DMS79 treated with DMSO at 0.1 percent for 48 hours (cell line): ENCODE measurements around the gene KCNJ5.
A peak's percentile ranks its signal among the peaks of the same experiment; 100 is the strongest.

Experiments
- DNase-seq: peaks from one replicate; lab custom pipeline; 2025; lab: John Stamatoyannopoulos, UW

The KCNJ5 gene

DNA sequence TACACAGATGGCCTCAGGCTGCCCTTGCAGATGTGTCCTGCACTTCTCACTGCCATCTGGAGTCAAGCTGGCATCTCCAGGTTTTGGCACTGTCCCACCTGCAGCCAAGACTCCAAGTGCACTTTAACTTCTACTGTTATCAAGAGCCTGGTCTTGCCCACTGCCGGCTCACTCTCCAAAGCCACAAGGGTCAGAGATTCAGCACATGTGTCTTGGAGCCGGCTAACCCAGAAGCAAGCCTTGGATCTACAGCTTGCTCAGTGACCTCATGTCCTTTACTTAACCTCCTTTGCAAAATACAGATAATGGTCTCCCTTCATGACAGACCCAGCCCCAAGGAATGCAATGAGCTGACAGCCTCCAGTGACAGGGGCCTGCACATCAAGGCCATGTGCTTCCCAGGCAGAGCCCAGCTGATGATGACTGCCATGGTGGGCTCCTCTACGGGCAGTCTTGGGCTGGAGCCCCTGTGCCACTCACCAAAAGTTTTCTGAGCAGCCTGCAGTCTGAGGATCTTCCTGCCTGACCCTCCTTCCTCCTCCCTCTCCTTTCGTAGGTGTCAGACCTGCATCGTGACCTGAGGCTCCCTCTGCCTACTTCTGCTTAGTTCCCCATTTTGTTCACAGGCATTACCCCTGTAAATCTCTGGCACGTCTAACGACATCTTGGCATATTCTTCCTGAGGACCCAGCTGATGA, 42.5 kb downstream of the KCNJ5 start:
- DNase-seq = peak; percentile 16

DNA sequence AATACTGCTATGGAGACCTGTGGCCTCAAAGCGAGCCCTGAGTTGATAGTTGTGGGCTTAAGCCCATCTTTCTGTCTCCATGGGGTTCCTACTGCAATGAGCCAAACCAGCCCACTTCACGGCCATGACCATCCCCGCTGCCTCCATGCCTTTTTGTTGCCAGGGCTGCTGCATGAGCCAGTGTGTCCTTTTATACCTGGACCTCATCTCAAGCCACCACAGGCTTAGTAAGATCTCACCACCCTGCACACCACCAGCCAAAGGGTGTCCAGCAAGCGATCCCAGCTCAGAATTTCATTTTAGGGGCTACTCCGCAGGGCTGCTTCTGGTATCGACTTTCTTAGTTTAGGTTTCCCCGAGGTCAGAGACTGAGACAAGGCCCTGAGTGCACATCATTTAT, 43.2 kb downstream of the KCNJ5 start:
- DNase-seq = no peak

DNA sequence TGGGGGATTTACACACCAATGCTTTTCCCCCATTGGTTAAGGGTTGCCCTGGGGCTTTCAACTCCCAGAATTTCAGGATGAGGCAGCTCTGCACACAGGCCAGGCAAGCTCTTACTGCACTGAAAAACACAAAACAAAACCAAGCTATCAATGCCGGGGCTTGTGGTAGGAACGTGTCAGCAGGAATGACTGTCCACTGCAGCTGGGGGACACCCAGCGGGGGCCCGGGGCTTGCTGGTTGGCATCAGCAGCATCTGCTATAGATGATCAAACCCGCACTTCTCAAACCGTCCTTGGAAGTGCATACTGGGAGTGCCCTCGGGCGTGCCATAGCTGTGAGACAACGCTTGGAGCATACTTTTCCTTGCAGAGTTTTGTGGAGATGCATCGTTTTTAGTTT, 43.8 kb downstream of the KCNJ5 start:
- no peak for DNase-seq

DNA sequence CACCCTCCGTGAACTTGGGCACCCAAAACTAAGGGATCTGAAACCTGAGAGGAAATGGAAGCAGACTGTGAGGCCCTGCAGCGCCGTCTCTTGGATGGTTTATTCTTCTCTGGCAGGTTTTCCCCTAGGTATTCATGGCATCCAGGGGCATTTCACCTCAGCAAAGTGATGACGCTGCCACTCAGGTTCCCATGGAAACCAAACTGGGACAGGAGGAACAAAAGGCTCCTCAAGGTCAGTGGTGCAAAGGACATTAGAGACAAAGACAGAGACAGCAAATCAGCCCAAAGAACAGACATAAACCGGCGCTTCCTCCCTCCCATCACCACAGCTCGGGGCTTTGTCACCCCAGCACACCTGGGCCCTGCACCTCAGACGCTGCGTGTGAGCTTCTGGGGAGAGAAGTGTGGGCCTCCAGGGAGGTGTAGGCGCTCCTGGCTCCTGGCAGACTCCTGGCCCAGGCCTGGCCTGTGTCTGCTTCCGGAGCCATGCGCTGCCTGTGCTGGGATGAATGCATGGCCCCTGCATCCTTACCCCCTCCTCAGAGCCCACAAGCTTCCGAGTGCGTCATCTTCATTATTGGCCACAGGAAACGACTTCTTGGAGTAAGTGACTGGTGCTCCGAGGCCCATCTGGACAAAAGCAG, 45.6 kb downstream of the KCNJ5 start:
- peak; percentile 70 for DNase-seq

DNA sequence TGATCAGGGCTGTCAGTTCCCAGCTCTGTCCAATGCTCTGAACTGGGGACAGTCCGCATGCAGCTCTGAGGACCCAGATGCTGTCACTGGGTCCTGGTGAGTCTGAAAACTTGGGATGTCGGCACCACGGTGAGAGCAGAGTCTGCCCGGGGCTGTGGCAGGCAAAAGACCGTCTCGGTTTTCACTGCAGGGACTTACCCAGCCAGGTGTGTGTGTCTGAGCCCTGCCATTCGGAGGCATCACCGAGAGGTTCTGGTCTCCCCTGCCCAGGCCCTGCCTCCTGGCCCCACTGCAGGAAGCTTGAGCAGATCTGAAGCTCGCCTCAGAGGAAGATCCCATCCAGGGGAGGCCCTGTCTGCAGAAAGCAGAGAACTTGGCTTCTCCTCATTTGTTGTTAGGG, 46.3 kb downstream of the KCNJ5 start:
- DNase-seq = no peak

DNA sequence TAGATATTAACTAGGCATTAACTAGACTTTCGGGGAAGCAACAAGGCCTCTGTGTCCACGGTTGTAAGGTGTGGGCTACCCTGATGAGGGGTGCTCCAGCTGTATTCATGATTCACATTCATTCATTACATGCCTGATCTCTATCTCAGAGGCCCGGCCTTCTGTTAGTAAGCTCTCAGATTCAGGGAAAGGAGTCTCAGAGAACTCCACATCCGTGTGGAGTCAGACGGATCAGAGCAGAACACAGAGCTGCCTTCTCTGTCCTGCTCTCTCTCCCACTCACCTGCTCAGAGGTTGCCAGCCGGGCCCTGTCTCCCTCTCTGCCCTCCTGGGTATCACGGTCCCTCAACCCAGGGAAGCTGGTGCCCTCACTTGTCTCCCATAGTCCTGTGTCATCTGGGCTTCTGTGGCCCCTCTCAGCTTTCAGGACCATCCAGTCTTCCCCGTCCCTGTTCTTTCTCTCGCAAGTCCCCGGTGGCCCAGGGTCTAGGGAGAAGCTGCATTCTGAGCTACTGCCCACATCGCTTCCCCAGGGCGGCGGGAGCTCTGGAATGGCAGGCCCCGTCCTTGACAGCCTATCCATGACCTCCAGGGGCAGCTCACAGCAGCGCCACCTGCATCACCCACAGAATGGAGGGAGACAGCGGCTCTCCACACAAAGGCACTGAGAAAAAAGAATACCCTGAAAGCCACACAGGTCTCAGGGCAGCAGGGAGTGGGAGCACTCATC, 47.2 kb downstream of the KCNJ5 start:
- no peak for DNase-seq

DNA sequence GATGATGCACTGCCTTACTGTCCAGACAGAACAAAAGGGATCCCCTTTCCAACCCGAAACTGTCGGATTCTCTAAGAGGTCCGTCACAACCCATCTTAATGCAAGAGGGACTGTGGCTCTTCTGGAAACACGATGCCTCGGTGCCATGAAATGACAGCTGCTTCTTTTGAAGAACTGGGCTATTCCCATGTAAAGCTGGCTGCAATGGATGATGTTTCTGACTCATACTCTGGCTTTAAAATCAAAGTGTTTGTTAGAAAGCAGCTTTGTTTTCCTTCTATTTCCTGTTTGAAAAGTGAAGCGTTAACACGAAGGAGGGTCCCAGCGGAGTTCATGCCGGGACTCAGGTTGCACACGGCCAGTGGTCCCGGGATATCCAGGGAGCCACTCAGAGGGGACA, 48.4 kb downstream of the KCNJ5 start:
- no peak for DNase-seq

DNA sequence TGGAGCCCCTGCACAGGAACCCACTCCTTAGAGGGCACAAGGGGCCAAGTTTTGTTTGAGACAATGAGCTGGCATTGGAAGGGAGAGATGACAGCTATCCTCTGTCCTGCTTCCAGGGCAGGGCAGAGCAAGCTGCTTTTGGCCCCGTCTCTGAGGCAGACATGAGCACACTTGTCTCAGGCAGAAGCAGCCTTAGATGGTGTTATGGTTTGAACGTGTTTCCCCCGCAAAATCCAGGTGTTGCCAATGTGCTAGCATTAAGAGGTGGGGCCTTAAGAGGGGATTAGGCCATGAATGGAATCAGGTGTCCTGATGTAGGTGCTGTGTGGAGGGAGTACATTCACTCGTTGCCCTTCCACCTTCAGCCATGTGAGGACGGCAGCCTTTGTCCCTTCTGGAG, 49.0 kb downstream of the KCNJ5 start:
- peak; percentile 35 for DNase-seq

DNA sequence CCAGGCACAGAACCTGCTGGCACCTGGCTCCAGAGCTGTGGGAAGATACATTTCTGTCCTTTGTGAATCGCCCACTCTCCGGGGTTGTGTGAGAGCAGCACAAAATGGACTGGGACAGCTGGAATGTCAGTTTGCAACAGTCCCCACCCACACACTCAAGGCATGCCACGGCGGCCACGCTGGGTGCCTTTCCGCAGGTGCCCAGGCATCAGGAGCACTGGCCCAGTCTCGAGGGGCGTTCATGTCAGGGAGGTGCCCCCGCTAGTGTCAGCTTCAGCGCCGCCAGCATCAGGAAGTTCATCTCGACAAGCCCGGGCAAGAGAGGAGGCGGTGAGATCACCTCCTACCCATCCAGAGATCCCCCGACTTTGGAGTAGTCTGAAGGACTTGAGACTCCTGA, 49.4 kb downstream of the KCNJ5 start:
- DNase-seq = peak; percentile 69

DNA sequence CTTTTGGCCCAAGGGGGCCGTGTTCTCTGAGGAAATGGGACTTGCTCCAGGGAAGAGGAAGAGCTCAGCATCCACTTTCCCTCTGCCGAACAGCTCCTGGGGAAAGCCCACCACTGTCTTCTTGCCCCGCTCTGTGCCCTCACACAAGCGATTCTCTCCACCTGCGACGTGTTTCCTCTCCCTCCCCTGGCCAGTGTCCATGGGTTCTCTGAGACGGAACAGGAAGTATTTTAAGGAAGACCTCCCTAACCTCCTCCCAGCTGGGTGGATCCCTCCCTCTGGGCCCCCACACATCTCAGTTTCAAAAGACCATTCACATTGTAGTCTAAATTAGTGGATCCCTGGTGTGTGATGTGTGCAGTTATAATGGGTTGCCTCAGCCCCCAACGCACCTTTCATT, 50.0 kb downstream of the KCNJ5 start:
- no peak for DNase-seq

DNA sequence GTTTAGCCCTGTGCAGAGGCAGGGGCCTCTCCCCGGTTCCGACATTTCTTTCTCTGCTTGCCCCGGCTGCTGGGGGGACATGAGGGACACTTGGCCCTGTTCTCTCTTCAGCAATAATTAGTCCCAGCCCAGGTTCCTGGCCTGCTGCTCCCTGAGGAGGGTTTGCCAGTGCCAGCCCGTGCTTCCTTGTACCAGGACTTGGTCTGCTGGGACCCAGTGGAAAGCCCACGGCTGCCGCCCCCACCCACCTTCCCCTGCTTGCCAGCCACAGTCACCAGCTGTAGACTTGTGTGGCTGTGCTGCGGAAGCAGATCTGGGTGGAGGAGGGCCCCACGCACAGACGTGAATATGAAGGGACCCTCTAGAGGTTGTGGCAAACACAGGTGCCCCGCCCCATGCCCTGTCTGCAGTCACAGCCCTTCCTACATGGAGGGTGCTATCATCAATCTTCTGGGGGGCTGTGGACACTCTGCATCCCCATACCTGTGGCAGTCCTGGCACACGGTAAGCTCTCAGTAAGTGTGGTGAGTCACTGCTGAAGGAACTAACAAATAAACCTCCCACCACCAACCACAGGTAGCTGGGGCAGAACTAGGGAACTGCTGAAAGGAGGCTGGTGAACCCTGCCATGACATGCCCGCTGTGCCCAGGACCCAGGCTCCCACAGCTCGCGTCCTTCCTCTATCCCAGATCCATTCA, 50.6 kb downstream of the KCNJ5 start:
- DNase-seq = no peak

DNA sequence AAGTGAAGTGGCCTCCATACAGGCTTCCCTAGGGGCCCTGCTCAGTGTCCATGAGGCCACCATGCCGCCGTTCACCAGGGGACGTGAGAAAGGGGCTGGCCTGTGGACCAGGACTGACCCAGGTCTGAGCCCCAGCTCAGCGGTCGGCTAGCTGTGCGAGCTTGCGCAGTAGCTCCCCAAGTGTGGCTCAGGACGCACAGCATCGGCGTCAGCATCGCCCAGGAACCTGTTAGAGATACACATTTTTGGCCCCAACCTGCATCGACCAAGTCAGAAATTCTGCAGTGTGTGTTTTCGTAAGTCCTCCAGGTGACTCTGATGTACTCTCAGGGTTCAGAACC, 51.1 kb downstream of the KCNJ5 start:
- no peak for DNase-seq

DNA sequence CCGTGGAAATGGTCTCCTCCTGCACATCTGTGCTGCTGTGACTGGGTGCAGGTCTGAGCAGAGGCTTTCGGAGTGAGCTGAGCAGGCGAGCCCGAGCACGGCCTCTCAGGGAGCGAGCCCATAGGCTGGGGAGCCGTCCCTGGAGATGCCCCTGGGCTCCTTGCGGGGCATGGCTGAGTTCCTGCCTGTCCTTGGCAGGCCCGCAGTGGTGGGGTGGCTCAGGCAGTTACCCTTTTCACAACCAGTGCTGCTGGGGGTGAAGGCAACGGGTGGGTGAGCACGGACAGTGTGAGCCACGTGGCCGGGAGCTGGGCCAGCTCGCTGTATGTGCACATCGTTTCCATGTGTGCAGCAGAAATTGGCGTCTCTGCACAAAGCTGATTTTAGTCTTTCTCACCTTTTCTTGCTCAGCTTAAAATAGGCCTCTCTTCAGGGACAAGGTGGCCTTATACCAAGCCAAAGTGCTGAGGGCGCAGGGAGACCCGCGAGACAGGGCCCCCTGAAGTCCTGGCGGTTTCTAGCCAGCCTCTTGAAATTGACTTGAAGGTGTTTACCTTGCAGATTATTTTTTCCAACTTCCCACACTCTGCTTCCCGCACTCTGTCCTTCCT, 51.8 kb downstream of the KCNJ5 start, which contains the start of gene TP53AIP1:
TP53AIP1 (minus strand) TSS at position 55 of the 611 bp plus-strand sequence. CDS start 5,053 bp downstream, outside the sequence.
- no peak for DNase-seq

DNA sequence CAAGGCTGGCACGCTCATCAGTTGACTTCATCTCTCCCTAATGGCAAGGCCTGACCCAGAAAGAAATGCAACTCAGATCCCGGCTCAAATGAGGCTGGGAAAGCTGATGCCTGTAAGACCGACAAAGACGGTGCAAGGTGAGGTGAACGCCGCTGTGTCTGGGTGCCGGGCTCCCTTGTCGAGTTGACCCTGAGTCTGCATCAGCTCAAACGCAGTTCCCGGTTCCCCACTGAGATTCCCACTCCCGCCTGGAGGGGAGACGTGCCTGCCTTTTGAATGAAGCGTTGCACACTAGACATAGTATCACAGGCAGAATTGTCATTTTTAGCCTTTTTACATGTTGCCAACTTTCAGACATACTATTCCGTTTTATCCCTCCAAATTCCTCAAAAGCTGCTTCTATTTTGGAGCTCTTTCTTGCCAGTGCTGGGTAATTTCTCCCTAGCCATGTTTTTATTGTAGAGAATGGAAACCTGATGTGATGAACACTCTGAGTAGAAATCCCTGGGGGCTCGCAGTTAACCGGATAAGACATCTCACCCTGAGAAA, 52.3 kb downstream of the KCNJ5 start:
- no peak for DNase-seq

DNA sequence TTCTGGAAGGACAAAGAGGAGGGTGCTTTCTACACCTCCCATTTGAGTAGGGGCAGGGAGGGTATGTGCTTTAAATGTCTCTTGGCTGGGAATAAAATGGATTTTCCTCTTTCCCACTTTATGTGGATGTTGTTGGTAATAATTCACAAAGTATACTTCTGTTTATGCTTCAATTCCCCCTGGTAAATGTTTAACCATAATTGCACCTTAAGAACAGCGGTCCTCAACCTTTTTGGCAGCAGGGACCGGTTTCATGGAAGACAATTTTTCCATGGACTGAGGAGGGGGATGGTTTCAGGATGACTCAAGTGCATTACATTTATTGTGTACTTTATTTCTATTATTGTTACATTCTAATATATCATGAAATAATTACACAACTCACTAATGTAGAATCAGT, 55.5 kb downstream of the KCNJ5 start:
- no peak for DNase-seq

DNA sequence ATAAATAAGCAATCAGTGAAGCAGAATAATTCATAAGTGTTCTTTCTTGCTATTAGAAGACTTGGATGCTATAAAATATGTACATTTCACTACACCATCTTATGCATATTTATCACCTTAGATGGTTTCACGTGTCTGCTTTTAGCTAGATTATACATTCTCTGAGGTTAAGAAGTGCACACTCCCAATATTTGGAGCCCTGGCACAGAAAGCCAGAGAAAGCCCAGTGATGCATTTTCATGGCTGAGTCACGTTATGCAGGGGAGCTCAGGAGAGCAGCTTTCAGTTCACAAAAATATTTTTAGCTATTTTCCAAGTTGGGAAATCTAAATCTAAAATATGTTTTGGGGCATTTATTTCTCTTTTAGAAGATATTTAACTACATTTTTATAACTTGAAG, 56.6 kb downstream of the KCNJ5 start:
- DNase-seq = no peak

DNA sequence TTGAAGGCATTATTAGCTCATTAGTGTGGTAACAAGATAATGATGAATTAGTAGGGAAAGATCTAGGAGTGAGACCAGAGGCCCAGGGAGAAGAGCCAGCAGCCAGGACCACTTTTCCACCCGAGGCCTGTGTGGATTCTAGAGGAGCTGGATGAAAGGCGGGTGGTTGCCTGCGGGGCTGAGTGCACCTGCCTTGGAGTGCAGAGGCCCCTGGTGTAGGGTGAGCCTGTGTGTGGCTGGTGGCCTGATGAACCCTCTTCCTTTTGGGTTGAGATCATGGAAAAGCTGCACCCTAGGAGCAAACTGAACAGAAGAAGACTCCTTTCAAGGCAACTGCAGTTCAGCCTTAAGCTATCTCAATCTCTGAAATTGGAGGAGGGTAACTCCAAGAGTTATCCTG, 57.4 kb downstream of the KCNJ5 start:
- DNase-seq = no peak

DNA sequence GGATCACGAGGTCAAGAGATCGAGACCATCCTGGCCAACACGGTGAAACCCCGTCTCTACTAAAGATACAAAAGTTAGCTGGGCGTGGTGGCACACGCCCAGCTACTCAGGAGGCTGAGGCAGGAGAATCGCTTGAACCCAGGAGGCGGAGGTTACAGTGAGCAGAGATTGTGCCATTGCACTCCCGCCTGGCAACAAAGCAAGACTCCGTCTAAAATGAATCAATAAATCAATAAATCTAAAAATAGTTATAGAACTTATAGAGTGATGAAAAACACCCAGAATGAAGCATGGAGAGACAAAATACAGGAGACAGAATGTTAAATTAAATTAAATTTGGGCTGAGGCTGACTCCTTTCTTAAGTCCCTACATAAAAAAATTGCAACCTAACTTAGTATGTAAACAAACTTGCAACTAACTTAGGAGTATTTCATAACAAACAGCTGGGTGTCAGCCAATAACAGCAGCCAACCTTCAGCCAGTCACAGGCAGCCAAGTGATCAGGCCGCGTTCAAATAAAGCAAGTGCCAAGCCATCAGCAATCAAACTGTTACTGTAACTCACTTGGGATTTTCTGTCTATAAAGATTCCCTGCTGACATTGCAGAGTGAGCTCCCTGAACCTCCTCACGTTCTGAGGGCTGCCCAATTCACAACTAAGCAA, 58.8 kb downstream of the KCNJ5 start:
- DNase-seq = no peak

DNA sequence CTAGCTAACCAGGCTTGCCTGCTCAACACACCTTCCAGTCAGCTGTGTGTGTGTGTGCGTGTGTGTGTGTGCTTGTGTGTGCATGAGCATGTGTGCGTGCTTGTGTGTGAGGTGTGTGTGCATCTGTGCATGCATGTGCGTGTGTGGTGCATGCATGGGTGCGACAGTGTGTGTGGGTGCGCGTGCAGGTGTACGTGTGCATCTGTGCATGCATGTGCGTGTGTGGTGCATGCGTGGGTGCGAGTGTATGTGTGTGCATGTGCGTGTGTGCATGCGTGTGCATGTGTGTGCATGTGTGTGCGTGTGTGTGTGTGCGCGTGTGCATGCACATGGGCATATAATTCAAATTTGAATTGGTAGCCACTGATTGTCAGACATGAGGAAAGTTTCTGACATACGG, 62.0 kb downstream of the KCNJ5 start:
- no peak for DNase-seq

DNA sequence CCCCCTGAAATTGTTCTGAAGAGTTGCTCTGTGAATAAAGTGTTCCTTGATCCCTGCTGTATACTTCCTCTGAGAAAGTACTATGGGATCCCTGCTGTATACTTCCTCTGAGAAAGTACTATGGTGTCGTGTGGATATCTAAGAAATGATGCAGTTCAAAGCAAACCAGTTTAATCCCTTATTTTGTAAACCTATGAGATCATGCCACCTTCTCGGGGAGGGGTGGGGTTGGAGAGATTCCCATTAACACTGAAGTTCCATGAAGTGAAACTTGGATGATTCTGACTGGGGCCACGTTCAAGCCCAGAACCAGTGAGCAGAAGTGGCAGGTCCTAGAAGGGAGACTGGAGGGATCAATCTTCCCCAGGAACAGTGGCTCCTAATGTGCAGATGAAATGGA, 64.5 kb downstream of the KCNJ5 start:
- DNase-seq = no peak

DNA sequence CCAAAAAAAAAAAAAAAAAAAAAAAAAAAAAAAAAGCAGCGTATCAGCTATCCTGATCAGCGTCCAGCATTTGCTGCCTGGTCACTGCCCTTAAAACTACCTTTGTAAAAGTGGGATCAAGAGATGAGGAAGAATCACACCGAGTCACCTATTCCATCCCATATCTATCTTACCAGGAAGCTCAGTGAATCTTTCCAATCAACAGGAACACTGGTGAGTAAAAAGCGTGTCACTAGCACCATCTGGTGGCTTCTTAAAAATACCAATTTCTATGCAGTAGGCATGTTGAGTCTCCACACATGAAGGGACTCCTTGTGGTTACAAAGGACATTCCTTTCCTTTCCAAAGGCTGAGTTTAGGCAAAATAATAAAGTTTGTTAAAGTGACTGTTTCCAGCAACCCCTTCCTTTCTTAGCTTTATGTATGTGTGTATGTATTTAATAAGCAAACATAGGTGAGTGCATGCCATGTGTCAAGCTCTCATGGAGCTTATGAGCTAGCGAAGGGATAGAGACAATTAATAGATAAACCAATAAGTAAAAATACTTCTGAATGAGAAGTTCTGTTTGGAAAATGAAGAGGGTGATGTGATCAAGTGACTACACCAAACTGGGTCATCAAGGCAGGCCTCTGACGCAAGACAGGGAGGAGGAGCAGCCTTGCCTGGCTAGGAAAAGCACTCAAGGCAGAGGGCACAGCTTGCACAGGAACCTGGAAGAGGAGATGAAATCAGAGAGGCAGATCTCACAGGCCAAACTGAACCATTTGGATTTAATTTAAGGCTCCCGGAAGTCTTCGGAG, 65.4 kb downstream of the KCNJ5 start:
- peak; percentile 81 for DNase-seq
